Measurements from ENCODE around the gene IGF2BP2. TPM values are rescaled to one million over a fixed set of nuclear protein-coding genes. Genes with fewer than 3 reads are reported as not detected.

Gene IGF2BP2
- total RNA-seq, result 10 to 100 TPM; 29.3 to 49.8 (median 41.8) TPM

DNA sequence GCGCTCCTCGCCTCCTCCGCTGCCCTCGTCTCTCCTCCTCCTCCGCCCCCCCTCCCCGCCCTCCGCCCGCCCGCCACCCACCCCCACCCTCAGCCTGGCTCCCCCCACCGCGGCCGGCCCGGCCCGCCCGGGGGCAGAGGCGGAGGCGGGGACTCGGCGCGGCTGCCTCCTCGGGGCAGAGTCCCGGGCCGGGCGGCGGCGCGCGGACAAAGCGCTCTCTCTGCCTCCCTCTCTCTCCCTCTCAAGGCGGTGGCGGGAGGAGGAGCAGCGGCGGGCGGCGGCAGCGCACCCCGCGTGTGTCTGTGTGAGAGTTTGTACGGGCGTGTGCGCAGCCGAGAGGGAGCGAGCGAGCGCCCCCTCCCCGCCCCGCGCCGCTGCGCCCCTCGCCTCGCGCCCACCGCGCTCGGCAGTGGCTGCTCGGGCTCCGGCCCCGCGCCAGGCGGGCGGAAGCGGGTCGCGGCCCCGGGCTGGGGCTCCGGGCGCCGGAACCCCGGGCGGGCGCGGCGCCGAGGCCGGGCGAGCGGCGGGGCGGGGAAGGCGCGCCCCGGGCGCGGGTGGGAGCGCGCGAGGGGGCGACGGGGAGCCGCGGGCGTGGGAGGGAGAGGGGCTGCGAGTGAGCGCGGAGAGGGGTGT is at the start of gene IGF2BP2:
Gene IGF2BP2, minus strand, starts transcription at position 37 of the 633 bp plus-strand sequence. CDS start 82 bp downstream, outside the sequence.
- Histone ChIP-seq H3K27me3 (peaks cover 0 to 24% of the 10 kb centered on the region in 2 donors), H3K4me1 (peaks cover 0 to 39% (median 11%) of the 10 kb centered on the region in 4 donors), H3K36me3 (no peaks in the 10 kb centered on the region), H3K27ac (peak within 1 kb of the TSS; percentile 85 to 96 (median 90)), H3K9me3 (no peaks in the 10 kb centered on the region), H3K4me3 (peak within 1 kb of the TSS; percentile 67 to 91 (median 77))
- peak; percentile 18 to 29 for DNase-seq (ENCODE audit: low spot score in 2 of 2)
- WGBS, 2 donors, result 0 to 1% methylated on average over 9 to 23 of the region's 96 CpGs
- TF ChIP-seq EP300 (IDR thresholded peaks at IDR 0.05), result peak in 1 of 2 donors; percentile 78
- TF ChIP-seq POLR2A (IDR thresholded peaks at IDR 0.05), result peak; percentile 36 to 79
- TF ChIP-seq, protein P1, sequence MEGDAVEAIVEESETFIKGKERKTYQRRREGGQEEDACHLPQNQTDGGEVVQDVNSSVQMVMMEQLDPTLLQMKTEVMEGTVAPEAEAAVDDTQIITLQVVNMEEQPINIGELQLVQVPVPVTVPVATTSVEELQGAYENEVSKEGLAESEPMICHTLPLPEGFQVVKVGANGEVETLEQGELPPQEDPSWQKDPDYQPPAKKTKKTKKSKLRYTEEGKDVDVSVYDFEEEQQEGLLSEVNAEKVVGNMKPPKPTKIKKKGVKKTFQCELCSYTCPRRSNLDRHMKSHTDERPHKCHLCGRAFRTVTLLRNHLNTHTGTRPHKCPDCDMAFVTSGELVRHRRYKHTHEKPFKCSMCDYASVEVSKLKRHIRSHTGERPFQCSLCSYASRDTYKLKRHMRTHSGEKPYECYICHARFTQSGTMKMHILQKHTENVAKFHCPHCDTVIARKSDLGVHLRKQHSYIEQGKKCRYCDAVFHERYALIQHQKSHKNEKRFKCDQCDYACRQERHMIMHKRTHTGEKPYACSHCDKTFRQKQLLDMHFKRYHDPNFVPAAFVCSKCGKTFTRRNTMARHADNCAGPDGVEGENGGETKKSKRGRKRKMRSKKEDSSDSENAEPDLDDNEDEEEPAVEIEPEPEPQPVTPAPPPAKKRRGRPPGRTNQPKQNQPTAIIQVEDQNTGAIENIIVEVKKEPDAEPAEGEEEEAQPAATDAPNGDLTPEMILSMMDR (IDR thresholded peaks at IDR 0.05), result peak in 3 of 5 experiments; percentile 7 to 37 (median 26)

DNA sequence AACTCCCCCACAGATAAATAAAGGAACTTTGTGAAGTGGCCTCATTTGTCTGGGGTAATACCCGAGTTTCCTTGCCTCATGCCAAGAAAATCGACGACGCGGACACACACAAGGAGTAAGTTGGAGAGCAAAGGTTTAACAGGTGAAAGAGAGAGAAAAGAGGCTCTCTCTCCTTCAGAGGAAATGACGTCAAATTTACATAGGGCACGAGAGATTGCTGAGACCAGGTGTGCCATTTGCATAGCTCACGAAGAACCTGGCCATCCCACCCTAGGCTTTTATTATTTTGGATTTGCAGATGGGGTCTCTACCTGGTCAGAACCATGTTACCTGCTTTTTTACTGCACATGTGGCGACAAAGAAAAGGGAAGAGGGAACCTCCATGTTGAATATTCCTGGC is 49.3 kb upstream of the IGF2BP2 start:
- 63 to 66% methylated on average over 9 of the region's 9 CpGs for WGBS, 2 donors
- Histone ChIP-seq H3K27ac (no peak overlapping the region), H3K36me3 (no peaks in the 10 kb centered on the region), H3K4me1 (no peaks in the 10 kb centered on the region), H3K27me3 (no peaks in the 10 kb centered on the region), H3K4me3 (no peak overlapping the region), H3K9me3 (peaks cover 0 to 2% (median 0%) of the 10 kb centered on the region in 4 donors)
- DNase-seq (ENCODE audit: low spot score in 2 of 2), result no peak
- TF ChIP-seq, protein P1 (IDR thresholded peaks at IDR 0.05), result no peak
- TF ChIP-seq EP300 (IDR thresholded peaks at IDR 0.05) (no peak), POLR2A (IDR thresholded peaks at IDR 0.05) (no peak)

DNA sequence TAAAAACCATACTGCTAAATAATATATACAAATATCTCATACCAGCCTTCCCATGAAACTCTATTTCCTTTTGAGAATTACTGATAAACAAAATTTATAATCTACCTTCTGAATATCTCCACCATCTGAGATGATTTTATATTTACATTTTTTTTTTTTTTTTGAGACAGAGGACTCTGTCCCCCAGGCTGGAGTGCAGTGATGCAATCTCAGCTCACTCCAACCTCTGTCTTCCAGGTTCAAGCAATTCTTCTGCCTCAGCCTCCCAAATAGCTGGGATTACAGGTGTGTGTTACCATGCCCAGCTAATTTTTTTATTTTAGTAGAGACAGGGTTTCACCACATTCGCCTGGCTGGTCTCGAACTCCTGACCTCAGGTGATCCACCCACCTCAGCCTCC is 42.8 kb upstream of the IGF2BP2 start:
- no peaks in the 10 kb centered on the region for H3K4me1 ChIP-seq
- no peaks in the 10 kb centered on the region for H3K27me3 ChIP-seq
- TF ChIP-seq POLR2A (IDR thresholded peaks at IDR 0.05), result no peak
- TF ChIP-seq, protein P1 (IDR thresholded peaks at IDR 0.05), result no peak
- no peak for TF ChIP-seq EP300 (IDR thresholded peaks at IDR 0.05)
- H3K4me3 ChIP-seq, result no peak overlapping the region
- no peaks in the 10 kb centered on the region for H3K36me3 ChIP-seq
- 88 to 92% methylated on average over 2 of the region's 2 CpGs for WGBS, 2 donors
- DNase-seq (ENCODE audit: low spot score in 2 of 2), result no peak
- peaks cover 0 to 6% (median 0%) of the 10 kb centered on the region in 4 donors for H3K9me3 ChIP-seq
- H3K27ac ChIP-seq, result no peak overlapping the region

DNA sequence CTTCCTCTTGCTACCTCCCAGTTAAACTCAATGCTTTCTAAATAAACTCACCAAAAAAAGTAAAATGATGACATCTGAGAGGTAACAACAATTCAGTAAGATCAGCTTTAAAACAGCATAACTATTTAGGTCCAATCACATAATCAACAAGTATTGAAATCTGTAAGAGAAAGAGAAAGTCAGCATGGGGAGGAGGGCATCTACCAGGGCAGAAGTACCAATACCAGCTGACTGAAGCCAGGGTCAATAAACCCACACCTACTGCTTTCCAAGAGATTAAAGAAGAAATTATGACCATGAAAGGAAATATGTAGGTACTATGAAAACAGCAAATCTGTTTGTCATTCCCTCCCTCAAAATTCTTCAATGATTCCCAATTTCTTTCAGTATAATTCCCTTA is 42.2 kb upstream of the IGF2BP2 start:
- DNase-seq (ENCODE audit: low spot score in 2 of 2), result no peak
- Histone ChIP-seq H3K9me3 (peaks cover 0 to 6% (median 0%) of the 10 kb centered on the region in 4 donors), H3K4me3 (no peak overlapping the region)

DNA sequence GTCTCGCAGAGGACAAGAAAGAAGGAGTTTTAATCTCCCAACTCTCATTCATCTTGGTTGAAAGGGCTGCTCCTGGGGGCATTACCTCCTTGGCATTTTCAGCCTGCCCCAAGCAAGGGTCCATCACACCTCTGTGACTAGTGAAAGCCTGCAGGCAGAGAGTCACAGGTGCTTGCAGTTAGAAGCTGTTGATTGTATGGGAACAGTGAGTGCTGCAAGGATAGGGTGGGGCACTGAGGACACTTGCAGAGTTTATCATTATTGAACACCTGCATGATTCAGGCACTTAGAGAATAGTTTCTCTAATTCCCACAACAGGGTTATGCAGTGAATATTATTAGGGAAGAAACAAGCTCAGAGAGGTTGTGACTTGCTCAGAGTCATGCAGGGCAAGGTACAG is 41.7 kb upstream of the IGF2BP2 start:
- TF ChIP-seq, protein P1 (IDR thresholded peaks at IDR 0.05), result no peak
- TF ChIP-seq EP300 (IDR thresholded peaks at IDR 0.05), result no peak
- no peak for TF ChIP-seq POLR2A (IDR thresholded peaks at IDR 0.05)
- DNase-seq (ENCODE audit: low spot score in 2 of 2), result no peak
- no peaks in the 10 kb centered on the region for H3K36me3 ChIP-seq
- peaks cover 0 to 6% (median 0%) of the 10 kb centered on the region in 4 donors for H3K9me3 ChIP-seq
- 92 to 93% methylated on average over 1 of the region's 1 CpG for WGBS, 2 donors
- H3K4me3 ChIP-seq, result no peak overlapping the region
- H3K27ac ChIP-seq, result peak overlapping the region in 1 of 4 donors; percentile 19
- H3K27me3 ChIP-seq, result no peaks in the 10 kb centered on the region
- H3K4me1 ChIP-seq, result no peaks in the 10 kb centered on the region

More for the DNA sequence above, 42.2 kb upstream of the IGF2BP2 start:
- no peaks in the 10 kb centered on the region for H3K27me3 ChIP-seq
- TF ChIP-seq POLR2A (IDR thresholded peaks at IDR 0.05), result no peak
- TF ChIP-seq, protein P1 (IDR thresholded peaks at IDR 0.05), result no peak
- H3K4me1 ChIP-seq, result no peaks in the 10 kb centered on the region
- H3K36me3 ChIP-seq, result no peaks in the 10 kb centered on the region
- H3K27ac ChIP-seq, result no peak overlapping the region
